ENCODE data around the gene SEZ6L. TPM values are rescaled to one million over a fixed set of nuclear protein-coding genes. Genes with fewer than 3 reads are reported as not detected.
A peak's percentile ranks its signal among the peaks of the same experiment; 100 is the strongest.

SEZ6L gene
- total RNA-seq, 1 donor from 2014 or later, result 1.2 TPM

GRCh38 chr22:26194313-26194712, 25.1 kb downstream of the SEZ6L start:
- H3K4me1 Mint-ChIP-seq (ENCODE audit: unreplicated experiment), result peaks cover 16% of the 10 kb centered on the region
- no peaks in the 10 kb centered on the region for H3K9me3 Mint-ChIP-seq (ENCODE audit: unreplicated experiment)
- no peak overlapping the region for H3K27ac Mint-ChIP-seq (ENCODE audit: unreplicated experiment)

GRCh38 chr22:26194877-26195276, 25.6 kb downstream of the SEZ6L start:
- H3K27me3 Mint-ChIP-seq (ENCODE audit: unreplicated experiment), result peaks cover 4% of the 10 kb centered on the region
- no peaks in the 10 kb centered on the region for H3K36me3 Mint-ChIP-seq (ENCODE audit: low read depth, unreplicated experiment)
- no peak overlapping the region for H3K4me3 Mint-ChIP-seq (ENCODE audit: unreplicated experiment)
- TF ChIP-seq CTCF (IDR thresholded peaks at IDR 0.05; ENCODE audit: unreplicated experiment), result no peak
- H3K4me1 Mint-ChIP-seq (ENCODE audit: unreplicated experiment), result peaks cover 22% of the 10 kb centered on the region
- no peak for DNase-seq (ENCODE audit: low spot score)
- no peaks in the 10 kb centered on the region for H3K9me3 Mint-ChIP-seq (ENCODE audit: unreplicated experiment)
- no peak overlapping the region for H3K27ac Mint-ChIP-seq (ENCODE audit: unreplicated experiment)

More at GRCh38 chr22:26194313-26194712, 25.1 kb downstream of the SEZ6L start:
- no peaks in the 10 kb centered on the region for H3K36me3 Mint-ChIP-seq (ENCODE audit: low read depth, unreplicated experiment)
- H3K4me3 Mint-ChIP-seq (ENCODE audit: unreplicated experiment), result no peak overlapping the region
- peaks cover 4% of the 10 kb centered on the region for H3K27me3 Mint-ChIP-seq (ENCODE audit: unreplicated experiment)
- DNase-seq (ENCODE audit: low spot score), result no peak
- no peak for TF ChIP-seq CTCF (IDR thresholded peaks at IDR 0.05; ENCODE audit: unreplicated experiment)

GRCh38 chr22:26196657-26197056, 27.4 kb downstream of the SEZ6L start:
- Mint-ChIP-seq H3K27me3 (ENCODE audit: unreplicated experiment) (peaks cover 4% of the 10 kb centered on the region), H3K4me3 (ENCODE audit: unreplicated experiment) (no peak overlapping the region), H3K36me3 (ENCODE audit: low read depth, unreplicated experiment) (no peaks in the 10 kb centered on the region), H3K4me1 (ENCODE audit: unreplicated experiment) (peaks cover 34% of the 10 kb centered on the region), H3K9me3 (ENCODE audit: unreplicated experiment) (no peaks in the 10 kb centered on the region), H3K27ac (ENCODE audit: unreplicated experiment) (no peak overlapping the region)
- no peak for DNase-seq (ENCODE audit: low spot score)
- no peak for TF ChIP-seq CTCF (IDR thresholded peaks at IDR 0.05; ENCODE audit: unreplicated experiment)

GRCh38 chr22:26197425-26197824, 28.2 kb downstream of the SEZ6L start:
- no peak for TF ChIP-seq CTCF (IDR thresholded peaks at IDR 0.05; ENCODE audit: unreplicated experiment)
- no peak for DNase-seq (ENCODE audit: low spot score)
- peaks cover 2% of the 10 kb centered on the region for H3K27me3 Mint-ChIP-seq (ENCODE audit: unreplicated experiment)
- H3K27ac Mint-ChIP-seq (ENCODE audit: unreplicated experiment), result no peak overlapping the region
- no peaks in the 10 kb centered on the region for H3K9me3 Mint-ChIP-seq (ENCODE audit: unreplicated experiment)
- peaks cover 38% of the 10 kb centered on the region for H3K4me1 Mint-ChIP-seq (ENCODE audit: unreplicated experiment)
- H3K4me3 Mint-ChIP-seq (ENCODE audit: unreplicated experiment), result no peak overlapping the region
- no peaks in the 10 kb centered on the region for H3K36me3 Mint-ChIP-seq (ENCODE audit: low read depth, unreplicated experiment)

- Mint-ChIP-seq H3K4me1 (ENCODE audit: unreplicated experiment) (peaks cover 45% of the 10 kb centered on the region), H3K9me3 (ENCODE audit: unreplicated experiment) (no peaks in the 10 kb centered on the region), H3K4me3 (ENCODE audit: unreplicated experiment) (no peak overlapping the region), H3K36me3 (ENCODE audit: low read depth, unreplicated experiment) (no peaks in the 10 kb centered on the region), H3K27ac (ENCODE audit: unreplicated experiment) (peak overlapping the region; percentile 87), H3K27me3 (ENCODE audit: unreplicated experiment) (peaks cover 2% of the 10 kb centered on the region)
- TF ChIP-seq CTCF (IDR thresholded peaks at IDR 0.05; ENCODE audit: unreplicated experiment), result no peak
- DNase-seq (ENCODE audit: low spot score), result no peak
These were observed 30.4 kb downstream of the SEZ6L start for GRCh38 chr22:26199665-26200064.
